ENCODE results near the gene PITRM1.

GRCh38 chr10:3113343-3113720 is 59.2 kb downstream of the PITRM1 start:
- no peak for TF ChIP-seq CTCF (IDR thresholded peaks at IDR 0.05)
- no peak for TF ChIP-seq POLR2A (IDR thresholded peaks at IDR 0.05)

All from heart left ventricle (tissue), 13 donors.